ENCODE measurements around the gene TTF2. TPM values are rescaled to one million over a fixed set of nuclear protein-coding genes. Genes with fewer than 3 reads are reported as not detected.

The TTF2 gene
- total RNA-seq, 1 donor from 2014 or later = 14.3 TPM

Other genes starting within 250 kb of the TTF2 start
- 90.0 and 91.3 TPM in 2 replicates for gene PTGFRN, start 150.4 kb upstream of the TTF2 start, total RNA-seq
- gene CD101, start 58.6 kb upstream of the TTF2 start, total RNA-seq = 0.08 and 0.75 TPM in 2 replicates
- 4.3 and 7.4 TPM in 2 replicates for gene TRIM45, start 61.4 kb downstream of the TTF2 start, total RNA-seq
- gene VTCN1, start 150.6 kb downstream of the TTF2 start, total RNA-seq = 0.29 and 1.3 TPM in 2 replicates

All from kidney epithelial cell (primary cell).